Trophoblast cell (in vitro differentiated cells and primary cell): ENCODE data around the gene AUTS2.

Experiments used
- DNase-seq, 2 donors: peaks; one replicate each; pipeline ENCODE4 v3.0.0-alpha.2; 2016
- H2AFZ ChIP-seq: 2 replicates; pipeline ENCODE4 v1.6.1; 2013; ENCODE audit warnings: low read length, moderate library complexity, mild to moderate bottlenecking; ENCODE audit not compliant: insufficient read depth, poor library complexity
- H2AK5ac ChIP-seq: 2 replicates; pipeline ENCODE4 v1.6.1; 2013; ENCODE audit warnings: mild to moderate bottlenecking, low read length
- H2BK120ac ChIP-seq: 2 replicates; pipeline ENCODE4 v1.6.1; 2013; ENCODE audit warnings: low read length, mild to moderate bottlenecking, moderate library complexity; ENCODE audit not compliant: insufficient read depth, poor library complexity
- H2BK12ac ChIP-seq: 2 replicates; pipeline ENCODE4 v1.6.1; 2013; ENCODE audit warnings: mild to moderate bottlenecking, low read length, moderate library complexity
- H2BK5ac ChIP-seq: 2 replicates; pipeline ENCODE4 v1.6.1; 2013; ENCODE audit warnings: low read length, low read depth, moderate library complexity, mild to moderate bottlenecking; ENCODE audit not compliant: poor library complexity
- H3K14ac ChIP-seq: 2 replicates; pipeline ENCODE4 v1.6.1; 2013; ENCODE audit warnings: mild to moderate bottlenecking, low read length
- H3K18ac ChIP-seq: 2 replicates; pipeline ENCODE4 v1.6.1; 2013; ENCODE audit warnings: mild to moderate bottlenecking, low read length
- H3K23ac ChIP-seq: 2 replicates; pipeline ENCODE4 v1.6.1; 2013; ENCODE audit warnings: low read length
- H3K27ac ChIP-seq: 2 replicates; pipeline ENCODE4 v1.5.1; 2013; ENCODE audit warnings: low read depth, mild to moderate bottlenecking, inconsistent platforms, low read length, moderate library complexity
- H3K27me3 ChIP-seq: 2 replicates; pipeline ENCODE4 v1.6.1; 2013; ENCODE audit warnings: inconsistent platforms, mild to moderate bottlenecking, low read length, moderate library complexity; ENCODE audit not compliant: insufficient read depth
- H3K36me3 ChIP-seq, 2 experiments: 1 replicate in 1 of 2; 2 replicates in 1 of 2; pipeline ENCODE4 v1.6.1; 2013; ENCODE audit warnings: low read length in 2 of 2, mild to moderate bottlenecking in 2 of 2, moderate library complexity in 1 of 2; ENCODE audit not compliant: insufficient read depth in 2 of 2, control insufficient read depth in 1 of 2
- H3K4ac ChIP-seq: 2 replicates; pipeline ENCODE4 v1.6.1; 2013; ENCODE audit warnings: low read depth, mild to moderate bottlenecking, low read length, moderate library complexity
- H3K4me1 ChIP-seq, 2 experiments: 1 replicate in 1 of 2; 2 replicates in 1 of 2; pipeline ENCODE4 v1.6.1; 2013; ENCODE audit warnings: low read length in 2 of 2, mild to moderate bottlenecking in 2 of 2, moderate library complexity in 1 of 2; ENCODE audit not compliant: insufficient read depth in 2 of 2, control insufficient read depth in 1 of 2
- H3K4me2 ChIP-seq: 2 replicates; pipeline ENCODE4 v1.6.1; 2013; ENCODE audit warnings: inconsistent platforms, mild to moderate bottlenecking, low read length, moderate library complexity
- H3K4me3 ChIP-seq: 2 replicates; pipeline ENCODE4 v1.5.1; 2013; ENCODE audit warnings: mild to moderate bottlenecking, low read depth, low read length, inconsistent platforms
- H3K79me1 ChIP-seq: one replicate; pipeline ENCODE4 v1.6.1; 2013; ENCODE audit warnings: low read length
- H3K79me2 ChIP-seq: 2 replicates; pipeline ENCODE4 v1.6.1; 2013; ENCODE audit warnings: low read length, mild to moderate bottlenecking; ENCODE audit not compliant: control insufficient read depth, insufficient read depth, poor library complexity
- H3K9ac ChIP-seq: 2 replicates; pipeline ENCODE4 v1.6.1; 2013; ENCODE audit warnings: mild to moderate bottlenecking, low read length
- H3K9me3 ChIP-seq: 2 replicates; pipeline ENCODE4 v1.6.1; 2013; ENCODE audit warnings: low read depth, mild to moderate bottlenecking, control low read depth, inconsistent platforms, low read length; ENCODE audit not compliant: insufficient read depth
- H4K12ac ChIP-seq: 2 replicates; pipeline ENCODE4 v1.6.1; 2013; ENCODE audit warnings: low read depth, mild to moderate bottlenecking, low read length, moderate library complexity
- H4K8ac ChIP-seq: 2 replicates; pipeline ENCODE4 v1.6.1; 2013; ENCODE audit warnings: low read depth, mild to moderate bottlenecking, low read length, moderate library complexity
- H4K91ac ChIP-seq: one replicate; pipeline ENCODE4 v1.6.1; 2013; ENCODE audit warnings: low read depth, mild to moderate bottlenecking, low read length, moderate library complexity
- WGBS: extraction: QIAGEN DNeasy Blood & Tissue Kit; methylation state at CpG from one replicate; pipeline ENCODE4 v1.1.7; 2013; ENCODE audit warnings: missing lambda C conversion rate; ENCODE audit not compliant: insufficient read length, insufficient coverage; ENCODE audit errors: extremely low coverage; 5-methylcytosine and 5-hydroxymethylcytosine counted together

Gene AUTS2

DNA sequence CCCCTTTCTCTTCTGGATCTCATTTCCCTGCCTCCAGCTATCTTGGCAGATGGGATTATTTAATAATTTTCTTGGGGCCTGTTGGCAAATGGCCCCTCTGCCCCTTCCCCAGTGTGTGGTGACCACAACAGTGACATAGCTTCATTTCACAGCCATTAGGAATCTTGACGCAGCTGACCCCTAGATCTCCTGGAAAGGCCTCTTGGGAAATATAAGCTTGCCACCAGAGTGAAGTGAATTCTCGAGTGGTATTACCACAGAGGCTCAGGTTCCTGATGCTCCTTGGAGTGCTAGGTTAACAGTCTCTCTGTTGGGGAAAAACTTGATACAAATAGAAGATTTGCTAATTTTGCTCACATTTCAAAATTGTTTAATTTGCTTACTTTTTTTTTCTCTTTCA is 57.8 kb downstream of the AUTS2 start:
- H3K36me3 ChIP-seq: no peaks in the 10 kb centered on the region
- H3K27me3 ChIP-seq: no peaks in the 10 kb centered on the region
- WGBS: no CpG with 5 or more reads among the region's 2 CpGs
- H3K4me3 ChIP-seq: no peak overlapping the region
- H3K14ac ChIP-seq: no peak overlapping the region
- H3K9ac ChIP-seq: no peak overlapping the region
- no peak overlapping the region for H2AK5ac ChIP-seq
- H3K4me1 ChIP-seq: peaks cover 7 to 8% of the 10 kb centered on the region in 2 experiments
- no peak overlapping the region for H4K12ac ChIP-seq
- no peaks in the 10 kb centered on the region for H3K9me3 ChIP-seq
- no peak overlapping the region for H3K4me2 ChIP-seq
- H3K27ac ChIP-seq: no peak overlapping the region
- no peak overlapping the region for H2AFZ ChIP-seq
- H4K91ac ChIP-seq: no peak overlapping the region
- H3K18ac ChIP-seq: no peak overlapping the region
- no peak overlapping the region for H3K23ac ChIP-seq
- DNase-seq: no peak
- H2BK5ac ChIP-seq: no peak overlapping the region
- H3K79me1 ChIP-seq: no peaks in the 10 kb centered on the region
- no peaks in the 10 kb centered on the region for H3K79me2 ChIP-seq
- no peak overlapping the region for H2BK120ac ChIP-seq
- H4K8ac ChIP-seq: no peak overlapping the region
- H3K4ac ChIP-seq: no peak overlapping the region
- H2BK12ac ChIP-seq: no peak overlapping the region

GRCh38 chr7:69656890-69657289 is 58.6 kb downstream of the AUTS2 start:
- Histone ChIP-seq H2BK120ac (no peak overlapping the region), H4K91ac (no peak overlapping the region), H3K9me3 (no peaks in the 10 kb centered on the region), H4K12ac (no peak overlapping the region), H3K79me2 (no peaks in the 10 kb centered on the region), H3K27me3 (no peaks in the 10 kb centered on the region), H3K36me3 (no peaks in the 10 kb centered on the region), H2AK5ac (no peak overlapping the region), H3K9ac (no peak overlapping the region), H3K14ac (no peak overlapping the region), H2BK5ac (no peak overlapping the region), H2AFZ (no peak overlapping the region), H4K8ac (peak overlapping the region; percentile 15), H2BK12ac (no peak overlapping the region), H3K18ac (no peak overlapping the region), H3K4me3 (no peak overlapping the region), H3K27ac (no peak overlapping the region), H3K23ac (no peak overlapping the region), H3K4ac (no peak overlapping the region), H3K4me1 (peaks cover 7 to 8% of the 10 kb centered on the region in 2 experiments), H3K4me2 (no peak overlapping the region), H3K79me1 (no peaks in the 10 kb centered on the region)
- no CpG with 5 or more reads among the region's 5 CpGs for WGBS
- DNase-seq: peak in 1 of 2 donors; percentile 26

GRCh38 chr7:69657331-69657730 is 59.1 kb downstream of the AUTS2 start:
- Histone ChIP-seq H3K18ac (no peak overlapping the region), H3K79me1 (no peaks in the 10 kb centered on the region), H3K9me3 (no peaks in the 10 kb centered on the region), H3K9ac (no peak overlapping the region), H3K27me3 (no peaks in the 10 kb centered on the region), H3K14ac (no peak overlapping the region), H4K91ac (no peak overlapping the region), H2AFZ (no peak overlapping the region), H3K36me3 (no peaks in the 10 kb centered on the region), H2BK12ac (no peak overlapping the region), H2BK120ac (peak overlapping the region; percentile 42), H3K4me1 (peaks cover 7 to 8% of the 10 kb centered on the region in 2 experiments), H3K79me2 (no peaks in the 10 kb centered on the region), H3K4me3 (no peak overlapping the region), H4K12ac (no peak overlapping the region), H3K4me2 (no peak overlapping the region), H3K4ac (no peak overlapping the region), H3K23ac (no peak overlapping the region), H2AK5ac (no peak overlapping the region), H3K27ac (no peak overlapping the region), H4K8ac (no peak overlapping the region), H2BK5ac (no peak overlapping the region)
- no CpG with 5 or more reads among the region's 4 CpGs for WGBS
- DNase-seq: peak; percentile 76 to 77

DNA sequence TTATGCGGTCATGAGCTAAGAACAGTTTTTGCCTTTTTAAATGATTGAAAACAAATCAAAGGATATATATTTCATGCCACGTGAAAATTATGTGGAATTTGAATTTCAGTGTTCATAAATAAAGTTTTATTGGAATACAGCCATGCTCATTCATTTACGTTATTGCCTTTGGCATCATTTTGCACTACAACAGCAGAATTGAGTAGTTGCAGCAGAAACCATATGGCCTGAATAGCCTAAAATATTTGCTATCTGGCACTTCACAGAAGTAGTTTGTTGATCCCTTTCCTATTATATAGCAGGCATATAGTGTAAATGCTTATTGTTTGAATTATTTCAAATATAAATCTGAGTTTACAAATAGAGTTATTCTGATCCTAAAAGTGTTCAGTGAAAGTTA is 59.7 kb downstream of the AUTS2 start:
- Histone ChIP-seq H4K8ac (no peak overlapping the region), H3K27me3 (no peaks in the 10 kb centered on the region), H2BK5ac (no peak overlapping the region), H3K14ac (no peak overlapping the region), H3K79me1 (no peaks in the 10 kb centered on the region), H3K4ac (no peak overlapping the region), H2BK120ac (no peak overlapping the region), H3K9me3 (no peaks in the 10 kb centered on the region), H3K36me3 (no peaks in the 10 kb centered on the region), H3K4me3 (no peak overlapping the region), H3K79me2 (no peaks in the 10 kb centered on the region), H3K9ac (no peak overlapping the region), H2AK5ac (no peak overlapping the region), H3K4me1 (peaks cover 7 to 8% of the 10 kb centered on the region in 2 experiments), H4K91ac (no peak overlapping the region), H3K27ac (no peak overlapping the region), H2BK12ac (no peak overlapping the region), H2AFZ (no peak overlapping the region), H3K4me2 (no peak overlapping the region), H3K18ac (no peak overlapping the region), H4K12ac (no peak overlapping the region), H3K23ac (no peak overlapping the region)
- no peak for DNase-seq
- no CpG with 5 or more reads among the region's 3 CpGs for WGBS
